LNCaP clone FGC (cell line): ENCODE measurements around the gene ACOT6.

Experiments
- DNase-seq: peaks from one replicate; pipeline ENCODE4 v3.0.0-alpha.2; 2011; ENCODE audit warnings: low read depth
- H3K4me3 ChIP-seq: 2 replicates; pipeline ENCODE4 v1.5.1; 2011; ENCODE audit warnings: mild to moderate bottlenecking, low read depth, low read length, control low read depth
- TF ChIP-seq, protein P1 (sequence below): IDR thresholded peaks from 2 replicates; pipeline ENCODE4 v1.5.1; 2012; ENCODE audit warnings: mild to moderate bottlenecking; ENCODE audit not compliant: control insufficient read depth, insufficient read depth; ENCODE audit errors: extremely low read depth

The ACOT6 gene

DNA sequence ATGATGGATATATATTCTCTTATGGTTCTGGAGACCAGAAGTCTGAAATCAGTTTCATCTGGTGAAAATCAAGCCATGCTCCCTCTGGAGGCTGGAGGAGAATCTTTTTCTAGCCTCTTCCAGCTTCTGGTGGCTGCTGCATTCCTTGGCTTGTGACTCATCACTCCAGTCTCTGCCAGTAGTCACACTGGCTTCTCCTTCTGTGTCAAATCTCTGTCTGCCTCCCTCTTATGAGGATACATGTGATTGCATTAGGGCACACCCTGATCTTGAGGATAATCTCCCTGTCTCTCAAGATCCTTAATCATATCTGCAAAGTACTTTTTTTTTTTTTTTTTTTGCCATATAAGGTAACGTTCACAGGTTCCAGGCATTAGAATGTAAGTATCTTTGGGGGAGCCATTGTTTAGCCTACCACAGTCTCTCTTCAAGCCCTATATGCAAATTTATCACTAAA lies 50.2 kb downstream of the ACOT6 start:
- H3K4me3 ChIP-seq: no peak overlapping the region
- TF ChIP-seq, protein P1, sequence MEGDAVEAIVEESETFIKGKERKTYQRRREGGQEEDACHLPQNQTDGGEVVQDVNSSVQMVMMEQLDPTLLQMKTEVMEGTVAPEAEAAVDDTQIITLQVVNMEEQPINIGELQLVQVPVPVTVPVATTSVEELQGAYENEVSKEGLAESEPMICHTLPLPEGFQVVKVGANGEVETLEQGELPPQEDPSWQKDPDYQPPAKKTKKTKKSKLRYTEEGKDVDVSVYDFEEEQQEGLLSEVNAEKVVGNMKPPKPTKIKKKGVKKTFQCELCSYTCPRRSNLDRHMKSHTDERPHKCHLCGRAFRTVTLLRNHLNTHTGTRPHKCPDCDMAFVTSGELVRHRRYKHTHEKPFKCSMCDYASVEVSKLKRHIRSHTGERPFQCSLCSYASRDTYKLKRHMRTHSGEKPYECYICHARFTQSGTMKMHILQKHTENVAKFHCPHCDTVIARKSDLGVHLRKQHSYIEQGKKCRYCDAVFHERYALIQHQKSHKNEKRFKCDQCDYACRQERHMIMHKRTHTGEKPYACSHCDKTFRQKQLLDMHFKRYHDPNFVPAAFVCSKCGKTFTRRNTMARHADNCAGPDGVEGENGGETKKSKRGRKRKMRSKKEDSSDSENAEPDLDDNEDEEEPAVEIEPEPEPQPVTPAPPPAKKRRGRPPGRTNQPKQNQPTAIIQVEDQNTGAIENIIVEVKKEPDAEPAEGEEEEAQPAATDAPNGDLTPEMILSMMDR: peak; percentile 17; the same call in 1 of the 2 replicates
- DNase-seq: peak; percentile 58

DNA sequence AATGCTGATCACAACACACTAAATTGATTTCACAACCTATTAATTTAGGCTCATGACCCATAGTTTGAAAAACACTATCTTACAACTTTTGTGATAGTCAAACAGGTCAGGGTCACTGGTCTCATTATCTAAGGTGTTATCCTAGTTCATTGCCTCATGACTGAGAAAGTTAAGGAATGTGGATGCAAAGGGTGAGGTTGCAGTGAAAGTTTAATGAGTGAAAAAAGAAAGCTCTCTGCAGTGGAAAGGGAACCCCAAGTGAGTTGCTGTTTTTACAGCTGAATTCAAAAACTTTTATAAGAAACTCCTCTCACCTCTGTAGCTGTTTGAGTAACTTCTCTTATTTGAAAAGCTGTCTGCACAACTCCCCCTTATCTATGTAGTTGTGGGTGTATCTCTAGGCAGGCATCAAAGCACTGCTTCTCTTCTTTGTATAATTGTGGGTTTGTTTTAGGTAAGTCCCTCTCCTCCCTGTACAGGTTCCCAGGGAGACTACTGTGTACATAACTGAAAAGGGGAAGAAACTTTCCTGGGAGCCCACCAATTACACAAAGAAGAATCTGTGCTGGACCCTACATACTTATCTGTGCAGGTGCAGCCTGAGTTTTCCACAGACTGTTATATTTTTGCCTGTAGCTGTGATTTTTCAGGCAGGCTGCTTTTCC lies 51.4 kb downstream of the ACOT6 start:
- TF ChIP-seq, protein P1: no peak
- no peak overlapping the region for H3K4me3 ChIP-seq
- no peak for DNase-seq

DNA sequence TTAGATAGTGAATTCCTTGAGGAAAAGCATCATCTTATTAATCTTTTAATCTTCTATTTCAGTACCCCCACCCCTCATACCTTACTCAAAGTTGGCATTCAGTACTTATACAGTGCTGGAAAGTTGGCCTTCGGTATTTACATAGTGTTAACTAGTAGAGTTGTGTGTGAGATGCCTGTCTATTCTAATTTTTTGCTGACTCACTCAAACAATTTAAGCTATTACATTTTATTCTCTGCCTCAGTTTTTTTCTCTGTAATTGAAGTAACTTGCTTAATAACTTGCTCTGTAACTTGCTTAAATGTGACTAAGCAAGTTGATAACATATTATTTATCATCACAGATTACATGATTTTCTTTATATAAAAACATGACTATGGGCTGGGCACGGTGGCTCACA lies 52.8 kb downstream of the ACOT6 start:
- TF ChIP-seq, protein P1: no peak
- no peak for DNase-seq
- H3K4me3 ChIP-seq: no peak overlapping the region

DNA sequence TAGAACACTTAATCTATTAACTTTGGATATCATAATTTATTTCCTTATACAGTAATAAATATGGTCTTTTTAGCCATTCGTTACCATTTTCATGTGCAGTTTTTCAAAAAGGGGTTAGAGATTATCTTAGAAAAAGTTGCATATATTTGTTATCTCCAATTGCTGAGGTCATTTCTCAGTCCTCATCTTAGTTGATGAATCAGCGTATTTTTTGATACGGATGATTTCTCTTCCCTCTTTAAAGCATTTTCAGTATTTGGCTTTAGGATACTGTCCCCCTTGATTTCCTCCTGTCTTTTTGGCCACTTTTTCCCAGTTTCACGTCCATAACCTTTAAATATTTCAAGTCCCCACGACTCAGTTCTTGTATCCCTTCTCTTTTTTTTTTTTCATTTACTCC lies 54.3 kb downstream of the ACOT6 start:
- TF ChIP-seq, protein P1: no peak
- no peak overlapping the region for H3K4me3 ChIP-seq
- no peak for DNase-seq

DNA sequence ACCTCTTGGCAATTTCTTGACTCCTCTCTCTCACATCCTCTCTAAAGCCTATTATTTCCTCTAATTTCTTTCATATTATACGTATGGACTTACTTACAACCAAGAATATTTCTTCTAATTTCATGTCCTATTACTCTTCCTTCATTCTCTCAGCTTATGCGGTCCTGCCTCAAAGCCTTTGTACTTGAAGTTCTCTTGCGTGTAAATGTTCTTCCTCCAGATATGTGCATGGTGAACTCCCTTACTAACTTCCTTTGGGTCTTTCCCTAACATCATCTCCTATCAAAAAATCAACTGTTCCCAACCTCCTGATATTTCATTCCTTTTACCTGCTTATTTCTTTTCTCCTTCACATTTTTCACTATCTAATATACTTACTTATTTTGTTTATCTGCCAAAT lies 55.5 kb downstream of the ACOT6 start:
- TF ChIP-seq, protein P1: no peak
- no peak overlapping the region for H3K4me3 ChIP-seq
- DNase-seq: no peak
